Activated naive CD4-positive, alpha-beta T cell treated with anti-CD3 and anti-CD28 coated beads, Interleukin-2, amount 50 U/mL, for 72 hours (primary cell): ENCODE results near the gene ERBB4. TPM values are rescaled to one million over a fixed set of nuclear protein-coding genes. Genes with fewer than 3 reads are reported as not detected.
A peak's percentile ranks its signal among the peaks of the same experiment; 100 is the strongest.
"Not testable (repeated sequence)": the region's sequence is repeated elsewhere in the genome, so short reads cannot be mapped to it uniquely, and the experiment has no call there.

Experiments
- ATAC-seq, 2 donors: fragments of 150-1000 bp; cut with Tn5 transposase; 2 replicates each; pipeline ENCODE4 v1.10.0; 2021; ENCODE audit warnings: mild to moderate bottlenecking in 2 of 2, moderate library complexity in 2 of 2
- DNase-seq, 2 donors: peaks; one replicate each; pipeline ENCODE4 v3.0.0; 2021 to 2022; ENCODE audit warnings: low spot score in 2 of 2
- H3K27ac Mint-ChIP-seq, 2 donors: one replicate each; pipeline ENCODE4 v1.8.0; 2022; ENCODE audit warnings: mild to moderate bottlenecking in 2 of 2, mixed read lengths in 2 of 2
- H3K36me3 Mint-ChIP-seq, 2 donors: one replicate each; pipeline ENCODE4 v1.8.0; 2022; ENCODE audit warnings: mixed read lengths in 2 of 2
- H3K9me3 Mint-ChIP-seq, 2 donors: one replicate each; pipeline ENCODE4 v1.8.0; 2022; ENCODE audit warnings: mixed read lengths in 2 of 2
- total RNA-seq, 2 donors: library from RNA; stranded (reverse); gene quantifications; one replicate each; pipeline ENCODE4 v1.2.3, GENCODE V29; 2022

The ERBB4 gene
- total RNA-seq, 2 donors from 2014 or later, result not detected

DNA sequence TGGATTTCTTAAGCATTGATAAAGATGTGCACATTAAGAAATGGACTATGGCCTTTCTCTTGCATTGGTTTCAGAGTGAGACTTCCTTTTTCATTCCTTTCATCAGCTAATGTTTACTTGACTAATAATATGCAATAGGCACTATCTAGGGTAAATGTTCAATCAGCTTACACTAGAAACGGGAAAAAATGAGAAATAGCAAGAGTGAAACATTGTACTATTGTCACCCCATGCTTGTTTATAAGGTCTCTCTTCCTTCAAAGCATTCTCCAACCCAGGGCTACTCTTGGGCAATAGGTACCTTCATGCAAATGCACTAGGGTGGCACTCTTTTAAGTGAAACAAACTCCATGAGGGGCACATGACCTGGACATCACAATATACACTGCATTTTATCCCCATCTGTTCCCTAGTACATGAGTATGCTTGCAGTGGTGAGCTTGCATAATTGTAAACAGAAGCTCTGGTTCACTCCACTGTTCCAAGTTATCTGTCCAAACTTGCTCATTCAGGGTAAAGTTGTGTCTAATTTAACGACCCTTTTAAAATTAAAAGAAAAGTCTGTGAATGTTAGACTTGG, 402.3 kb downstream of the ERBB4 start:
- DNase-seq, result no peak
- Mint-ChIP-seq H3K36me3 (no peaks in the 10 kb centered on the region), H3K27ac (no peak overlapping the region), H3K9me3 (peaks cover 5 to 7% of the 10 kb centered on the region in 2 donors)
- no peak for ATAC-seq

DNA sequence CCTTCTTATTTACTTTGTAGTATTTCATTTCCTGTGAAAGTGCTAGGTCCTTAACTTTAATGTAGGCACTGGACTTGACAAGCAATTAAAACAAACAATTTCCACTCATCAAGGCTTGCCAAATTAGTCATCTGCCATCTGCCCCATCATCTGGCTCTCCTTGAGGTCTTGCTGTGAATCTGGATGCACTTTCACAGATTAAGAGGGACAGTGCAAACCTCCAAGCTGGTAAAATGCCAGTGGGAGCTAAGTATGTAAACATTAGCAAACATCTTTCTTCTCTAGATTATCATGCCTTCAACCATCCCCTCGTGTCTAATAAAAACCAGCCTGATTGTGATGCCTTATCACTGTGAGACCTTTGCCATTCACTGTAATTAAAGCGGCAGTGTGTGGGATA, 402.9 kb downstream of the ERBB4 start:
- H3K9me3 Mint-ChIP-seq, result peaks cover 5 to 7% of the 10 kb centered on the region in 2 donors
- no peak for DNase-seq
- H3K27ac Mint-ChIP-seq, result peak overlapping the region in 1 of 2 donors; percentile 60
- ATAC-seq, result no peak
- H3K36me3 Mint-ChIP-seq, result no peaks in the 10 kb centered on the region

DNA sequence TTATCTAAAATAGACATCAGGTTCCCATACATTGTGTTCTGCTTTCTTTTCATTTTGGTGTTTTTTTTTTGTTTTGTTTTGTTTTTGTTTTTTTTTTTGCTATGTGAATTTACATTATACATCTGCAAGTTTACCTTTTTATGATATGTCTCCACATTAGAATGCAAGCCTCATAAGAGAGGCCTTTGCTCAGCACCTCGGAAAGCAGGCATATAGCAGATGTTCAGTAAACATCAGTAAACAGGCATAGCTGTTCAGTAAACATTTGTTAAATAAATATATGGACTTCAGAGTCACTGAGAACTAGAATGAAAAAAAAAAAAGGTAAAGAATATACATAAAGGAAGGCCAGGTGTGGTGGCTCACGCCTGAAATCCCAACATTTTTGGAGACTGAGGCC, 405.3 kb downstream of the ERBB4 start:
- Mint-ChIP-seq H3K27ac (no peak overlapping the region), H3K9me3 (peaks cover 5 to 7% of the 10 kb centered on the region in 2 donors), H3K36me3 (no peaks in the 10 kb centered on the region)
- ATAC-seq (no peak), DNase-seq (no peak)

DNA sequence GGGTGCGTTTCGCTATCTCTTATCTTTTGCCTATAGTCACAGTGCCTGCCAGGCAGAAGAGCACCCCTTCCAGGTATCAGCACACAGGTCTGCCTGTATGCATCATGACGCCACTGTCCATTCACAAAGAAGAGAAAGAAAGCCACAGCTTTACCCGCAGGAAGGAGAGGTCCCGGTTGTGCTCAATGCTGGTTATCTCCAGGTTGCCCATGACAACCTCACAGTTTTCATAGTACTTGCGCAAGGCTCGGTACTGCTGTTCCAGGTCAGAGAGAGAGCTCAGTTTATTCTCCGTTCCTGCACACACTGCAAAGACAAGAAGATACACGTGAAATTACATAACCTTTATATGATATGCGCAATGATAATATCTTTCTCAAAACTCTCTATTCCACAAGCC, 414.0 kb downstream of the ERBB4 start:
- peaks cover 8 to 10% of the 10 kb centered on the region in 2 donors for H3K9me3 Mint-ChIP-seq
- H3K36me3 Mint-ChIP-seq, result no peaks in the 10 kb centered on the region
- no peak overlapping the region for H3K27ac Mint-ChIP-seq
- ATAC-seq (no peak), DNase-seq (no peak)

DNA sequence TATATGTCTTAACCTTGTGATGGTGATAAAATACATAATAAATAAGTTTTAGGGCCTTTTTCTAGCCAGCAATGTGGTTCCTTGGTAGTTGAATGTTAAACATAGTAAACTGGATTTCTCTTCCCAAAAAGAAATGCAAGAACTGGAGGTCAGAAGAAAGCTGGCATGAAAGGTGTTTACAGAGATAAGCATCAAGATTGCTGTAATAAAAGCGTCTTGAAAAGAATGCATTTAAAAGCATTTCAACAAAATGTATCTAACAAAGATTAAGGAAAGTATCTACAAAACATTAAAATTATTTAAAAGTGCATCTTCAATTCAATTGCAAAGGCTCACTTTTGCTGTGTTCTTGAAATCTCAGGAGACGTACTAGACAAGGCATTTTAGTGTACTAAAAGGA, 419.0 kb downstream of the ERBB4 start:
- Mint-ChIP-seq H3K36me3 (no peaks in the 10 kb centered on the region), H3K9me3 (peaks cover 2 to 9% of the 10 kb centered on the region in 2 donors), H3K27ac (no peak overlapping the region)
- no peak for ATAC-seq
- DNase-seq, result no peak

DNA sequence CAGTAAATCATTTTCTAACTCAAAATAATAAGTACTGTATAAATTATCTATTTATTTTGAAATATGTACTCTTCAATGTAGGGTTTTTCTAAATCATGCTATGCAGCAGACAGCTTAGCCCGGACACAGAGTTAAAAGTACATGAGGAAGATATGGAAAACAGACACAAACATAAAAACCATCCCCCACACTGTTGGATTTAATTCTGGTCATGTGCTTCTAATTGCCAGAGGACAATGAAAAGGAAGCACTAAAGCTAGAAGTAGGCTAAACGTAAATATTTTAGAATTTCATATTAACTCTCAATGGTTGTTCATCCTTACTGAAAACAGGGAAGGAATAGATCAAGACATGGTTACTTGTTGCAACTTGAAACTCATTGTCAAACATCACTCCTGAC, 420.7 kb downstream of the ERBB4 start:
- Mint-ChIP-seq H3K27ac (no peak overlapping the region), H3K36me3 (no peaks in the 10 kb centered on the region), H3K9me3 (peaks cover 0 to 7% of the 10 kb centered on the region in 2 donors)
- ATAC-seq (no peak), DNase-seq (no peak)

DNA sequence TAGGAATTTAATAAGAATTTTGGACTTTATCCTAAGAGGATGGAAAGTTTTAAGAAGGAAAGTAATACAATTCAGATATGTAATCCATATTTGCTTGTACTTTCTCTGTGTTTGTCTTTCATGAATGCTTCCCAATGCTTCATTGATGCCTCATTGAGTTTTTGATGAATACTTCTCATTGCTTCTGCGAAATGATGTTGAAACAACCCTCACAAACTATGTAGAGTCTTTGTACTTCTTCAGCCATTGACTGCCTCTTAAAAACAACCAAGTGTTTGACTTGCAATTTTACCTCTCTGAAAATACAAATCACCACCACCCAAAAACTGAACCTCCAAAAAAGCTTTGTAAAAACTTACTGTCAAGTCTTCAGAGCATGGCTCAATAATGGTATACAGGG, 424.1 kb downstream of the ERBB4 start:
- no peak overlapping the region for H3K27ac Mint-ChIP-seq
- H3K36me3 Mint-ChIP-seq, result no peaks in the 10 kb centered on the region
- peaks cover 0 to 4% of the 10 kb centered on the region in 2 donors for H3K9me3 Mint-ChIP-seq
- ATAC-seq (no peak), DNase-seq (no peak)

DNA sequence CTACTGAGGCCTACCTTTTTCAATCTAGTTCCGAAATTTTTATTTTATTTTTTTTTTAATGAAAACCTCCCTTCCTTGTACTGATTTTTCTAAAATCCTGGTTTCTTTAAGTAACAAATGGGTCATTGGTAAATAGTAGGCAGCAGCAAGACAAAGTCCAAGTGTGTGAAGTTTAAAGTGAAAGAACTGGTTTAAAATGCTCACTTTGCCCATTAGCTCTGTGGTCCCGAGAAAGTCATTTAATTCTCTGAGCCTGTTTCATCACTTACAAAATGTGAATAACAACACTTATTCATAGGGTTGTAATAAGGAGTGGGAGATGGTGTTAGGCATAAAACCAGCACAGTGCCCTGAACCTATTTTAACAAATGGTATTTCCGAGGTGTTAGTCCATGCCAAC, 426.2 kb downstream of the ERBB4 start:
- DNase-seq (no peak), ATAC-seq (no peak)
- Mint-ChIP-seq H3K27ac (no peak overlapping the region), H3K36me3 (no peaks in the 10 kb centered on the region), H3K9me3 (peaks cover 6 to 8% of the 10 kb centered on the region in 2 donors)

DNA sequence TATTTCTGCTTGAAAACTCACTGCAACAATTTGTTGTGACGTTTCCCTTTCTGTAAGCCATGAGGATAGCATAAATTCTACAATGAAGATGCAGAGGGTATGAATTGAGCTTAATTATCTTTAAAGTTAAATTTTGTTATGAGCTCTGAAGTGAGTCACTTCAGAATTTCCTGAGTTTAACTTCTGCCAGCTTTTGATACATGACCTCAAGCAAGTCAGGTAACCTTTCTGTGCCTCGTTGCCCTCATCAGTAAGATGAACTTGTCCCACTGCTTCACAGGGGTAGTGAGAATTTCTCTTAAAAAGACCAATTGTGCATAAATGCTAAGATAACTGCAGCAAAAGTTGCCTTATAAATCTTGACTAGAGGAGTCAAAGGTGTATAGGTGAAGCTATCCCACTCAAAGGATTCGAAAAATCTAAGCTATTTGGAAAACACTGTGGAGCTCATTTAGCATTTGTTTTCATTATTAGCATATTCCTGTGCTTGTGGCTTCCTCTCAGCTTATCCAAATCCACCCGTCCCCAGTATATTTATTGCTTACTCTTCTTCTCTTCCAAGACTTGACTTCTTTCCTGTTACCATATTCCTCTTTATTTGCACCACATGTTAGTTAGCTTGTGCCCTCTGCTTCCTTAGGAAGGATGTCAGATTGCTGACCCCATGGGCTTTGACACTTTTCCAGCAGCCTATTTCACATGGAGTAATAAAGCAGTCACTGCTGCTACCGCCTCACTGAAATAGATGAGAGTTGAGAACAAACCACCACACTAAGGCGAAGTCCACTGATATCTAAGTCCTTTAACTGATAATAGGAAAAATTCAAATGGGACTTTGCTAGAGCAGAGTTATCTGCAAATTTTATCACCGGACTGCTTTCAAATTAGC, 428.6 kb downstream of the ERBB4 start:
- DNase-seq, result no peak
- H3K36me3 Mint-ChIP-seq, result peaks cover 0 to 6% of the 10 kb centered on the region in 2 donors
- no peak for ATAC-seq
- peaks cover 16% of the 10 kb centered on the region in 2 donors for H3K9me3 Mint-ChIP-seq
- no peak overlapping the region for H3K27ac Mint-ChIP-seq

DNA sequence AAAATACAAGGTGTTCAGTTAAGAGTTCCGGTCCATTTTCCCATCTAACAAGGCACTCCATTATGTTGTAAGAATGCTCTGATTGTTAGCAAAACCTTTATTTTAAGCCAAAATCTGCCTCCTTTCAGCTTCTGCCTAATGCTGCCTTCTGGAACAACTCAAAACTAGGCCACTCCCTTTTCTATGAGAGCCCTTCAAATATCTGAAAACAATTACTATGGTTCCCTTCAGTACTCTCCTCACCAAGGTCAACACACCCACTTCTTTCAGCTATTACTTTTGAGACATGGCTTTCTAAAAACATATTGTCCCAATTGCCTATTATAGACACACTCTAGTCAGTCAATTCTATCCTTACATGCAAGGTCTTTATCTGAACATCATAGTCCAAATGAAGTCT, 429.4 kb downstream of the ERBB4 start:
- DNase-seq (no peak), ATAC-seq (no peak)
- H3K36me3 Mint-ChIP-seq, result peaks cover 0 to 6% of the 10 kb centered on the region in 2 donors
- H3K27ac Mint-ChIP-seq, result no peak overlapping the region
- H3K9me3 Mint-ChIP-seq, result peaks cover 16% of the 10 kb centered on the region in 2 donors

DNA sequence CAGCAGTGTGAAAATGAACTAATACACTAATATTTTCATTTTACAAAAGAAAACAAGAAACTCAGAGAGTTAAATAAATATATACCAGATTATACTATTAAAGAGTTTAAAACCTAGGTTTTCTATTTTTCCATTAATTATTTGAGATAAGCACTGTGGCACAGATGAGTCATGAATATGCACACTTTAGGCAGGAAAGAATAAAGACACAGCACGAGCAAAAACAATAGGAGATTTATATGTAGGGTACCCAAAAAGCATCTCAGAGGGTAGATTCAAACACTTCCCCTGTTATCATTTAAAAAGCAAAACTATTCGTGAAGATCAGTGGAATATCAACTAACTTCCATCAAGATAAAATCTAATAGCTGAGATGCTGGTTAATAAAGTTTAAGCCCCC, 430.6 kb downstream of the ERBB4 start:
- ATAC-seq (no peak), DNase-seq (no peak)
- no peak overlapping the region for H3K27ac Mint-ChIP-seq
- peaks cover 16 to 17% of the 10 kb centered on the region in 2 donors for H3K9me3 Mint-ChIP-seq
- peaks cover 0 to 6% of the 10 kb centered on the region in 2 donors for H3K36me3 Mint-ChIP-seq

DNA sequence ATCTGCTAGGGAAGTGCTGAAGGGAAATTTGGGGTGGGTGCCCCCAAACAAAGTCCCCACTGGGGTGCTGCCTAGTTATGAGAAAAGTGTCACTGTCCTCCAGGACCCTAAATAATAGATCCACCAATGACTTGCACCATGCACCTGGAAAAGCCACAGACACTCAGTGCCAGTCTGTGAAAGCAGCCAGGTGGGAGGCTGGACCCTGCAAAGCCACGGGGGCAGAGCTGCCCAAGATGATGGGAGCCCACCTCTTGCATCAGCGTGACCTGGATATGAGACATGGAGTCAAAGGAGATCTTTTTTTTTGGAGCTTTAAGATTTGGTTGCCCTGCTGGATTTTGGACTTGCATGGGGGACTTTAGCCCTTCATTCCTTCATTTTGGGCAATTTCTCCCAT, 431.6 kb downstream of the ERBB4 start:
- H3K9me3 Mint-ChIP-seq, result peaks cover 18 to 22% of the 10 kb centered on the region in 2 donors

DNA sequence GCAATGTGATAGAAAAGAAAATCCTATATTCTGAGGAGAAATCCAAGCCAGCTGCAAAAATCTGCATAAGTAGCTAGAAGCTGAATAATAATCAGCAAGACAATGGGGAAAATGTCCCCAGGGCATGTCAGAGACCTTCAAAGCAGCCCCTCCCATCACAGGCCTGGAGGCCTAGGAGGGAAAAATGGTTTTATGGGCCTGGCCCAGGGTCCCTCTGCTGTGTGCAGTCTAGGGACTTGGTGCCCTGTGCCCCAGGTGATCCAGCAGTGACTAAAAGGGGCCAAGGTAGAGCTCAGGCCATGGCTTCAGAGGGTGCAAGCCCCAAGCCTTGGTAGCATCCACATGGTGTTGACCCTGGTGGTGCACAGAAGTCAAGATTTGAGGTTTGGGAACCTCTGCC, 432.1 kb downstream of the ERBB4 start:
- ATAC-seq, H3K27ac Mint-ChIP-seq, DNase-seq, H3K36me3 Mint-ChIP-seq: not testable (repeated sequence)
- peaks cover 18 to 22% of the 10 kb centered on the region in 2 donors for H3K9me3 Mint-ChIP-seq

More for the DNA sequence above, 431.6 kb downstream of the ERBB4 start:
- DNase-seq, result no peak
- ATAC-seq, result no peak
- no peak overlapping the region for H3K27ac Mint-ChIP-seq
- peaks cover 0 to 6% of the 10 kb centered on the region in 2 donors for H3K36me3 Mint-ChIP-seq

DNA sequence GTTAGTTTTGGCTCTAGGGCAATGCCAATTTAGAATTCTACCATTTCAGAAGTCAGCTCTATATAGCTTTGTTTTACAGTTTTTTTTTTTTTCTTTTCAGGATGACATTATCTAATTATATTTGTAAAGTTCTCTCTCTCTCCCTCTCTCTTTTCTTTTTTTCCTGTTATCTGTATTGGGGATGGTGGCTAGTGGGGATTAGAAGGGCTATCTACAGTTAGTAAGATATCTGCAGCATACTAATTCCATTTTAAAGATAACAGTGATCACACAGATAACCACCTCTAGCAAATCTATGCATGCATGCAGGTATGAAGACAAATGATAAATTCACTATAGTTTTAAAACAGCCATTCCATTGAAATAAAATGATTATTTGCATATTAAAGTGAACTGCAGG, 438.9 kb downstream of the ERBB4 start:
- DNase-seq, result no peak
- no peak for ATAC-seq
- peaks cover 13 to 14% of the 10 kb centered on the region in 2 donors for H3K9me3 Mint-ChIP-seq
- no peak overlapping the region for H3K27ac Mint-ChIP-seq
- no peaks in the 10 kb centered on the region for H3K36me3 Mint-ChIP-seq

DNA sequence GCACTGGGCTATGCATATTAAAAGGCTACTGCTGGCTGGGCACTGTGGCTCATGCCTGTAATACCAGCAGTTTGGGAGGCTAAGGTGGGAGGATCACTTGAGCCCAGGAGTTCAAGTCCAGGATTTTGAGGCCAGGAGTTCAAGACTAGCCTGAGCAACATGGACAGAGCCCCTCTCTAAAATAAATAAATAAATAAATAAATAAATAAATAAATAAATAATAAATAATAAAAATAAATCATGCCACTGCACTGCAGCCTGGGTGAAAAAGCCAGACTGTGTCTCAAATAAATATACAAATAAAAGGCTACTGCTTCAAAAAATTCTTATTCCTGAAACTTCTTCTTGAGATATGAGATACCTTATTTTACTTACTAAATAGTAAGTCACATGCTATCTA, 439.6 kb downstream of the ERBB4 start:
- H3K36me3 Mint-ChIP-seq, result no peaks in the 10 kb centered on the region
- ATAC-seq, result no peak
- DNase-seq, result no peak
- no peak overlapping the region for H3K27ac Mint-ChIP-seq
- peaks cover 13 to 14% of the 10 kb centered on the region in 2 donors for H3K9me3 Mint-ChIP-seq

DNA sequence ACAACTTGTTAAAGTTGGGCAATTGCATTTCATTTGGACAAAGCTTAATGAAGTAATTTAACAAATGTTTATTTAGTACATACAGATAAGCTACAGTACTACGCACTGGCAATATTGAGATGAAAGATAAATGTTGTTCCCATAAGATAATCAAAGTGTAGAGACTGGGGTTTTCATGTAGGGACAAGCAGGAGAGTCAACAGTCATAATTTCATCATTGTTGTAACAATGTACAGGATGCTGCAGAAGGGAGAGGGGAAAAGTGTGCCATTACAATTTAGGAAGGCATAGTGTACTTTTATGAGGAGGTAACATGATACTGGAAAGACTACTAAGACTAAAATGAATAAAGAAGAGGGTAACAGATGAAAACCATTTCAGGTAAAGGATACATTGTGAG, 441.6 kb downstream of the ERBB4 start:
- peaks cover 7 to 8% of the 10 kb centered on the region in 2 donors for H3K9me3 Mint-ChIP-seq
- no peaks in the 10 kb centered on the region for H3K36me3 Mint-ChIP-seq
- no peak overlapping the region for H3K27ac Mint-ChIP-seq
- no peak for DNase-seq
- ATAC-seq, result no peak

DNA sequence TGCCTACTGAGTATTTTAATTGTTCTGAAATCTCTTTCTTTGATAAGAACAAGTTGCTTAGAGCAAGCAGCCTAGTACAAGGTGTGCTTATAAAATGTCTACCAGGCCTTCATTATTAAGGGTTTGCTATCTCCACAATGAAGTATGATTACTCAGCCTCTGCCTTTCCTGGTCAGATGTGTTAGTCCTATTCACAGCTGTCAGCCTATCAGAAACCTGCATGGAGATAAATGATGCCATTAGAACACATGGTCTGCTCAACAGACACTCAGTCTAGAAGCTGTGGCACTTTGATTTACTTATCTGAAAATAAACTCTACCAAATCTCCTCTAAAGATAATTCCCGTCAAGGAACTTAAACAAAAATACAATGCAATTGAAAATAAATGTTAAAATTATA, 448.7 kb downstream of the ERBB4 start:
- ATAC-seq (no peak), DNase-seq (no peak)
- Mint-ChIP-seq H3K36me3 (no peaks in the 10 kb centered on the region), H3K9me3 (peaks cover 0 to 7% of the 10 kb centered on the region in 2 donors), H3K27ac (no peak overlapping the region)

DNA sequence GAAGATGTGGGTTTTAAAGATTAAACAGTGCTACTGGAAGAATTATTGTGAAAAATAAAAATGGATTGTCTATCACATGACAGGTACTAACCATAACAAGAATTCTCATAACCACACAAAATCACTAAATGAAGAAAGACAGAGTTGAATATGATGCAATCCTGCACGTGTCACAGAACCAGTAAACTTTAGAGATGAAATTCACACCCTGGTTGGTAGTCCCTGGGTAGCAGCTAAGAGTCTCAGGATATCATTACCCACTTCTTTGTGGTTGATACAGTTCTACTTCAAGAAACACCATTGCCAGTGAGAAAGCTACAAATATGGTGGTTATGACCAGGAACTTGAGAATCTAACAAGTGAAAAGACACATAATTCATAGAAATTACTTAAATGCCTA, 450.2 kb downstream of the ERBB4 start:
- peaks cover 0 to 7% of the 10 kb centered on the region in 2 donors for H3K9me3 Mint-ChIP-seq
- ATAC-seq (no peak), DNase-seq (no peak)
- no peak overlapping the region for H3K27ac Mint-ChIP-seq
- H3K36me3 Mint-ChIP-seq, result no peaks in the 10 kb centered on the region
